HEK293T (cell line): ENCODE data around the gene WIPF2.
"Not testable (repeated sequence)": the region's sequence is repeated elsewhere in the genome, so short reads cannot be mapped to it uniquely, and the experiment has no call there.

ENCODE experiments used
- FOXK2 ChIP-seq: fragments of 450-650 bp; IDR thresholded peaks from 2 replicates; pipeline ENCODE4 v1.6.1; 2016; ENCODE audit warnings: mild to moderate bottlenecking
- SP1 ChIP-seq: fragments of 450-650 bp; IDR thresholded peaks from 2 replicates; pipeline ENCODE4 v1.6.1; 2017

DNA sequence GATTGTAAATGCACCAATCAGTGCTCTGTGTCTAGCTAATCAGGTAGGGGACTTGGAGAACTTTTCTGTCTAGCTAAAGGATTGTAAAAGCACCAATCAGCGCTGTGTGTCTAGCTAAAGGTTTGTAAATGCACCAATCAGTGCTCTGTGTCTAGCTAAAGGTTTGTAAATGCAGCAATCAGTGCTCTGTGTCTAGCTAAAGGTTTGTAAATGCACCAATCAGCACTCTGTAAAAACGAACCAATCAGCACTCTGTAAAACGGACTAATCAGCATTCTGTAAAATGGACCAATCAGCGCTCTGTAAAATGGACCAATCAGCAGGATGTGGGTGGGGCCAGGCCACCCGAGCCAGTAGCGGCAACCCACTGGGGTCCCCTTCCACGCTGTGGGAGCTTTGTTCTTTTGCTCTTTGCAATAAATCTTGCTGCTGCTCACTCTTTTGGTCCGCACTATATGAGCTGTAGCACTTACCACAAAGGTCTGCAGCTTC is 21.1 kb upstream of the WIPF2 start:
- not testable (repeated sequence) for TF ChIP-seq SP1, FOXK2
